SU-DHL-6 (cell line): Measurements from ENCODE around the gene LCOR.

Experiments used
- EZH2phosphoT487 ChIP-seq: fragments of 200-600 bp; sonication (generic), shearing (Covaris generic); conservative IDR thresholded peaks from 2 replicates; pipeline ENCODE4 v1.6.1; 2018; ENCODE audit warnings: mild to moderate bottlenecking, antibody characterized with exemption, low read length, moderate library complexity, mixed read lengths
- TF ChIP-seq, protein P1 (sequence below): fragments of 200-600 bp; sonication (generic); IDR thresholded peaks from one replicate; pipeline ENCODE4 v1.5.1; 2017; ENCODE audit warnings: antibody characterized with exemption, mild to moderate bottlenecking, low read length, moderate library complexity; ENCODE audit not compliant: insufficient read depth, poor library complexity, severe bottlenecking

DNA sequence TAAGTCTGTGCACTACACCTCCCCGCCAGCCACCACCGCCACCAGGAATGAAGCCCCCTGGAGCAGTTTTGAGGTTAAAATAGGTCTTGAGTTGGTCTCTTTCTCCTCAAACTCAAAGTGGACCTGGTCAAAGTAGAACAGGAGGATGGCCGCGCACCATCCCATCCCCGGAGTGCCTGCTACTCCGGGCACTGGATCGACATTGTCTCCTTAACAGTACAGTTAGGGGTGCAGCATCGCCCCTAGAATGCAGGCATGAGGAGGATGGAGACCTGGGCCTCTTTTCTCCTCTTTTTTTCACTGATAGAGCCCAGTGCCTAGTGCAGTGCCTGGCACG lies 208.1 kb downstream of the LCOR start:
- TF ChIP-seq, protein P1, sequence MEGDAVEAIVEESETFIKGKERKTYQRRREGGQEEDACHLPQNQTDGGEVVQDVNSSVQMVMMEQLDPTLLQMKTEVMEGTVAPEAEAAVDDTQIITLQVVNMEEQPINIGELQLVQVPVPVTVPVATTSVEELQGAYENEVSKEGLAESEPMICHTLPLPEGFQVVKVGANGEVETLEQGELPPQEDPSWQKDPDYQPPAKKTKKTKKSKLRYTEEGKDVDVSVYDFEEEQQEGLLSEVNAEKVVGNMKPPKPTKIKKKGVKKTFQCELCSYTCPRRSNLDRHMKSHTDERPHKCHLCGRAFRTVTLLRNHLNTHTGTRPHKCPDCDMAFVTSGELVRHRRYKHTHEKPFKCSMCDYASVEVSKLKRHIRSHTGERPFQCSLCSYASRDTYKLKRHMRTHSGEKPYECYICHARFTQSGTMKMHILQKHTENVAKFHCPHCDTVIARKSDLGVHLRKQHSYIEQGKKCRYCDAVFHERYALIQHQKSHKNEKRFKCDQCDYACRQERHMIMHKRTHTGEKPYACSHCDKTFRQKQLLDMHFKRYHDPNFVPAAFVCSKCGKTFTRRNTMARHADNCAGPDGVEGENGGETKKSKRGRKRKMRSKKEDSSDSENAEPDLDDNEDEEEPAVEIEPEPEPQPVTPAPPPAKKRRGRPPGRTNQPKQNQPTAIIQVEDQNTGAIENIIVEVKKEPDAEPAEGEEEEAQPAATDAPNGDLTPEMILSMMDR: no peak
- TF ChIP-seq EZH2phosphoT487: no peak
